ENCODE data around the gene PIEZO1. TPM values are rescaled to one million over a fixed set of nuclear protein-coding genes. Genes with fewer than 3 reads are reported as not detected.

Gene PIEZO1
- total and polyA plus RNA-seq, 10 donors, result 145 to 385 (median 201) TPM

- Histone ChIP-seq H3K4me1 (peaks cover 33 to 73% (median 62%) of the 10 kb centered on the region in 6 donors), H3K27me3 (replicated peaks in 1 of 7) (no peaks in the 10 kb centered on the region), H3K9me3 (no peaks in the 10 kb centered on the region), H3K36me3 (peaks cover 0 to 63% (median 46%) of the 10 kb centered on the region in 6 donors), H3K4me3 (no peak overlapping the region), H3K27ac (peak overlapping the region in 1 of 8 donors; percentile 0)
- WGBS, 5 donors, result 86 to 89% (median 87%) methylated on average over 14 of the region's 14 CpGs
- intact Hi-C loops (cut with DNase I; ENCODE audit: low total_unique reads), result no loop called here
- DNase-seq, result no peak
- TF ChIP-seq POLR2A (IDR thresholded peaks at IDR 0.05) (no peak), CTCF (IDR thresholded peaks at IDR 0.05 in 8 of 11, conservative IDR thresholded peaks at IDR 0.05 in 3 of 11) (no peak), POLR2AphosphoS5 (IDR thresholded peaks at IDR 0.05) (no peak)
These were observed 88.6 kb downstream of the PIEZO1 start for GRCh38 chr16:88696441-88696840.

- WGBS, 5 donors, result 91 to 95% (median 95%) methylated on average over 6 to 7 of the region's 7 CpGs
- peaks cover 0 to 63% (median 46%) of the 10 kb centered on the region in 6 donors for H3K36me3 ChIP-seq
- TF ChIP-seq POLR2A (IDR thresholded peaks at IDR 0.05) (no peak), CTCF (IDR thresholded peaks at IDR 0.05 in 8 of 11, conservative IDR thresholded peaks at IDR 0.05 in 3 of 11) (no peak), POLR2AphosphoS5 (IDR thresholded peaks at IDR 0.05) (no peak)
- H3K4me3 ChIP-seq, result no peak overlapping the region
- H3K9me3 ChIP-seq, result no peaks in the 10 kb centered on the region
- peaks cover 26 to 73% (median 61%) of the 10 kb centered on the region in 6 donors for H3K4me1 ChIP-seq
- intact Hi-C loops (cut with DNase I; ENCODE audit: low total_unique reads), result no loop called here
- H3K27me3 ChIP-seq (replicated peaks in 1 of 7), result no peaks in the 10 kb centered on the region
- peak overlapping the region in 2 of 8 donors; percentile 11 to 24 for H3K27ac ChIP-seq
- DNase-seq, result no peak
These were observed 89.3 kb downstream of the PIEZO1 start for GRCh38 chr16:88695753-88696152.

GRCh38 chr16:88695218-88695617 lies 89.8 kb downstream of the PIEZO1 start:
- H3K4me1 ChIP-seq, result peaks cover 21 to 71% (median 58%) of the 10 kb centered on the region in 6 donors
- no peaks in the 10 kb centered on the region for H3K27me3 ChIP-seq (replicated peaks in 1 of 7)
- peaks cover 0 to 62% (median 46%) of the 10 kb centered on the region in 6 donors for H3K36me3 ChIP-seq
- H3K4me3 ChIP-seq, result no peak overlapping the region
- no peaks in the 10 kb centered on the region for H3K9me3 ChIP-seq
- no peak for TF ChIP-seq CTCF (IDR thresholded peaks at IDR 0.05 in 8 of 11, conservative IDR thresholded peaks at IDR 0.05 in 3 of 11)
- TF ChIP-seq POLR2AphosphoS5 (IDR thresholded peaks at IDR 0.05), result peak; percentile 35 to 68 (median 42)
- no peak for TF ChIP-seq POLR2A (IDR thresholded peaks at IDR 0.05)
- 83 to 89% (median 85%) methylated on average over 8 to 15 of the region's 15 CpGs for WGBS, 5 donors
- H3K27ac ChIP-seq, result peak overlapping the region in 2 of 8 donors; percentile 11 to 16
- no peak for DNase-seq
- intact Hi-C loops (cut with DNase I; ENCODE audit: low total_unique reads), result no loop called here

- WGBS, 5 donors, result 89 to 94% (median 93%) methylated on average over 30 to 37 of the region's 37 CpGs
- peak overlapping the region in 2 of 8 donors; percentile 11 to 16 for H3K27ac ChIP-seq
- no peak overlapping the region for H3K4me3 ChIP-seq
- no peaks in the 10 kb centered on the region for H3K9me3 ChIP-seq
- H3K27me3 ChIP-seq (replicated peaks in 1 of 7), result peaks cover 0 to 1% (median 0%) of the 10 kb centered on the region in 7 donors
- peaks cover 13 to 63% (median 50%) of the 10 kb centered on the region in 6 donors for H3K4me1 ChIP-seq
- intact Hi-C loops (cut with DNase I; ENCODE audit: low total_unique reads), result no loop called here
- TF ChIP-seq CTCF (IDR thresholded peaks at IDR 0.05 in 8 of 11, conservative IDR thresholded peaks at IDR 0.05 in 3 of 11) (no peak), POLR2A (IDR thresholded peaks at IDR 0.05) (no peak), POLR2AphosphoS5 (IDR thresholded peaks at IDR 0.05) (no peak)
- peaks cover 0 to 54% (median 40%) of the 10 kb centered on the region in 6 donors for H3K36me3 ChIP-seq
- DNase-seq, result peak; percentile 74
These were observed 90.6 kb downstream of the PIEZO1 start for GRCh38 chr16:88694221-88695087.
